Glutamatergic neuron (in vitro differentiated cells): ENCODE measurements around the gene MPO. TPM values are rescaled to one million over a fixed set of nuclear protein-coding genes. Genes with fewer than 3 reads are reported as not detected.

Experiments
- DNase-seq: peaks from one replicate; pipeline ENCODE4 v3.0.0; 2022
- H3K27ac Mint-ChIP-seq: one replicate; pipeline ENCODE4 v1.8.0; 2020; ENCODE audit warnings: mild to moderate bottlenecking, mixed read lengths, inconsistent platforms; ENCODE audit not compliant: unreplicated experiment
- H3K27me3 Mint-ChIP-seq: one replicate; pipeline ENCODE4 v1.8.0; 2020; ENCODE audit warnings: mild to moderate bottlenecking, moderate library complexity, mixed read lengths, inconsistent platforms; ENCODE audit not compliant: unreplicated experiment
- H3K36me3 Mint-ChIP-seq: one replicate; pipeline ENCODE4 v1.8.0; 2020; ENCODE audit warnings: mild to moderate bottlenecking, mixed read lengths, inconsistent platforms; ENCODE audit not compliant: unreplicated experiment
- H3K4me1 Mint-ChIP-seq: one replicate; pipeline ENCODE4 v1.8.0; 2020; ENCODE audit warnings: mild to moderate bottlenecking, low read depth, mixed read lengths, inconsistent platforms; ENCODE audit not compliant: unreplicated experiment
- H3K4me3 Mint-ChIP-seq: one replicate; pipeline ENCODE4 v1.8.0; 2020; ENCODE audit warnings: mild to moderate bottlenecking, mixed read lengths, inconsistent platforms; ENCODE audit not compliant: unreplicated experiment
- H3K9me3 Mint-ChIP-seq: one replicate; pipeline ENCODE4 v1.8.0; 2020; ENCODE audit warnings: mild to moderate bottlenecking, moderate library complexity, mixed read lengths, inconsistent platforms; ENCODE audit not compliant: unreplicated experiment
- CTCF ChIP-seq: fragments of 200-600 bp; sonication (generic); IDR thresholded peaks from one replicate; pipeline ENCODE4 v1.5.0; 2021; ENCODE audit not compliant: partially characterized antibody, unreplicated experiment
- total RNA-seq: library from RNA; stranded (reverse); fragmentation: NEBNext Ultra II Directional; extraction: Animal tissue kit (Norgen Biotek cat#: 25700); gene quantifications from one replicate; pipeline ENCODE4 v1.2.1, GENCODE V29; 2021; ENCODE audit not compliant: unreplicated experiment

The MPO gene
- total RNA-seq, 1 donor from 2014 or later, result not detected

- no peak for DNase-seq
These were observed 40.7 kb downstream of the MPO start for GRCh38 chr17:58239987-58240386.

GRCh38 chr17:58238147-58238634 is 42.5 kb downstream of the MPO start, which contains the start of gene LPO:
Gene LPO, plus strand, starts transcription at chr17:58238584. Its CDS starts 4,396 bp downstream, at chr17:58242980.
- H3K9me3 Mint-ChIP-seq, result no peaks in the 10 kb centered on the region
- DNase-seq, result no peak
- H3K27ac Mint-ChIP-seq, result no peak within 1 kb of the TSS
- H3K36me3 Mint-ChIP-seq, result peaks cover 4% of the 10 kb centered on the region
- H3K4me3 Mint-ChIP-seq, result no peak within 1 kb of the TSS
- H3K4me1 Mint-ChIP-seq, result no peaks in the 10 kb centered on the region
- H3K27me3 Mint-ChIP-seq, result peaks cover 2% of the 10 kb centered on the region
- TF ChIP-seq CTCF, result no peak

More at GRCh38 chr17:58239987-58240386, 40.7 kb downstream of the MPO start:
- Mint-ChIP-seq H3K27ac (no peak overlapping the region), H3K36me3 (peaks cover 8% of the 10 kb centered on the region), H3K4me3 (no peak overlapping the region), H3K9me3 (peaks cover 4% of the 10 kb centered on the region), H3K4me1 (no peaks in the 10 kb centered on the region), H3K27me3 (peaks cover 12% of the 10 kb centered on the region)
- TF ChIP-seq CTCF, result no peak

- no peak overlapping the region for H3K4me3 Mint-ChIP-seq
- no peak for TF ChIP-seq CTCF
These were observed 44.3 kb downstream of the MPO start for GRCh38 chr17:58236394-58236793.

GRCh38 chr17:58235821-58236220 is 44.9 kb downstream of the MPO start:
- Mint-ChIP-seq H3K4me3 (no peak overlapping the region), H3K27me3 (peaks cover 1% of the 10 kb centered on the region), H3K4me1 (peaks cover 14% of the 10 kb centered on the region), H3K27ac (no peak overlapping the region), H3K9me3 (no peaks in the 10 kb centered on the region), H3K36me3 (peaks cover 1% of the 10 kb centered on the region)
- TF ChIP-seq CTCF, result no peak
- no peak for DNase-seq

More at GRCh38 chr17:58236394-58236793, 44.3 kb downstream of the MPO start:
- Mint-ChIP-seq H3K27me3 (peaks cover 1% of the 10 kb centered on the region), H3K36me3 (no peaks in the 10 kb centered on the region), H3K27ac (no peak overlapping the region), H3K9me3 (no peaks in the 10 kb centered on the region), H3K4me1 (peaks cover 14% of the 10 kb centered on the region)
- no peak for DNase-seq

- DNase-seq, result no peak
- Mint-ChIP-seq H3K9me3 (no peaks in the 10 kb centered on the region), H3K4me3 (no peak overlapping the region), H3K36me3 (peaks cover 4% of the 10 kb centered on the region), H3K27ac (no peak overlapping the region), H3K4me1 (peaks cover 14% of the 10 kb centered on the region), H3K27me3 (peaks cover 1% of the 10 kb centered on the region)
- no peak for TF ChIP-seq CTCF
These were observed 46.2 kb downstream of the MPO start for GRCh38 chr17:58234512-58234911.
